Astrocyte of the spinal cord (primary cell): Measurements from ENCODE around the gene AKR1B15.

ENCODE experiments used
- DNase-seq: peaks from one replicate; pipeline ENCODE4 v3.0.0; 2011; ENCODE audit warnings: low read depth, low spot score
- H3K4me3 ChIP-seq: 2 replicates; pipeline ENCODE4 v1.5.1; 2011; ENCODE audit warnings: low read depth, mild to moderate bottlenecking, low read length, moderate library complexity
- in situ Hi-C: cut with HindIII; loops from 2 replicates; pipeline ENCODE4 v1.10.0; 2017; ENCODE audit warnings: low sequenced_read_pairs
- TF ChIP-seq, protein P1 (sequence below): IDR thresholded peaks from 2 replicates; pipeline ENCODE4 v1.5.1; 2012; ENCODE audit warnings: low read depth, mild to moderate bottlenecking, low read length, inconsistent platforms

The AKR1B15 gene

DNA sequence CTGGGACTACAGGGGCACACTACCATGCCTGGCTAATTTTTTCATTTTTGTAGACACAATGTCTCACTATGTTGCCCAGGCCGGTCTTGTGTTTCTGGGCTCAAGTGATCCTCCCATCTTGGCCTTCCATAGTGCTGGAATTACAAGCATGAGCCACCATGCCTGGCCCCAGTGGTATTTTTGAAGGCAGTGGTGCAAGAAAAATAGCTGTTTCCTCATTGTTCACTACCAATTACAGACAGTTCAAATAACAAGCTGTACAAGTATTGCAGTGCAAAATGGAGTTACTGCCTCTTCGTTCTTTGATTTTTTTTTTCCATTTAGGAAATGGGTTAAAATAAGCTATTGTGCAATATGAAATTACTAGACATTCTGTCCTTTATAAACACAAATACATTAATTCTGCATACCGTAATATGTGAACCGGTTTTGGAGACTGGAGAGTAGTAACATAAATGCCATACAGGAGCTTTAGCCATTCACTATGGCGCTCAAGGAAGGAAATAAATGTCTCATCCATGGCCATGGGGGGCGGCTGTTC lies 62.8 kb downstream of the AKR1B15 start:
- in situ Hi-C loops, result no loop called here
- TF ChIP-seq, protein P1, sequence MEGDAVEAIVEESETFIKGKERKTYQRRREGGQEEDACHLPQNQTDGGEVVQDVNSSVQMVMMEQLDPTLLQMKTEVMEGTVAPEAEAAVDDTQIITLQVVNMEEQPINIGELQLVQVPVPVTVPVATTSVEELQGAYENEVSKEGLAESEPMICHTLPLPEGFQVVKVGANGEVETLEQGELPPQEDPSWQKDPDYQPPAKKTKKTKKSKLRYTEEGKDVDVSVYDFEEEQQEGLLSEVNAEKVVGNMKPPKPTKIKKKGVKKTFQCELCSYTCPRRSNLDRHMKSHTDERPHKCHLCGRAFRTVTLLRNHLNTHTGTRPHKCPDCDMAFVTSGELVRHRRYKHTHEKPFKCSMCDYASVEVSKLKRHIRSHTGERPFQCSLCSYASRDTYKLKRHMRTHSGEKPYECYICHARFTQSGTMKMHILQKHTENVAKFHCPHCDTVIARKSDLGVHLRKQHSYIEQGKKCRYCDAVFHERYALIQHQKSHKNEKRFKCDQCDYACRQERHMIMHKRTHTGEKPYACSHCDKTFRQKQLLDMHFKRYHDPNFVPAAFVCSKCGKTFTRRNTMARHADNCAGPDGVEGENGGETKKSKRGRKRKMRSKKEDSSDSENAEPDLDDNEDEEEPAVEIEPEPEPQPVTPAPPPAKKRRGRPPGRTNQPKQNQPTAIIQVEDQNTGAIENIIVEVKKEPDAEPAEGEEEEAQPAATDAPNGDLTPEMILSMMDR, result no peak
- no peak for DNase-seq
- H3K4me3 ChIP-seq, result no peak overlapping the region

- in situ Hi-C loops, result no loop called here
- H3K4me3 ChIP-seq, result no peak overlapping the region
- DNase-seq, result no peak
- TF ChIP-seq, protein P1, result no peak
Measured at GRCh38 chr7:134612197-134612596, 63.3 kb downstream of the AKR1B15 start.

- TF ChIP-seq, protein P1, result no peak
- DNase-seq, result peak; percentile 99
- H3K4me3 ChIP-seq, result no peak overlapping the region
- in situ Hi-C loops, result no loop called here
Measured at GRCh38 chr7:134613623-134614347, 64.9 kb downstream of the AKR1B15 start.

GRCh38 chr7:134616611-134617010 lies 67.7 kb downstream of the AKR1B15 start:
- H3K4me3 ChIP-seq, result no peak overlapping the region
- no peak for DNase-seq
- in situ Hi-C loops, result no loop called here
- TF ChIP-seq, protein P1, result no peak

GRCh38 chr7:134618756-134619530 lies 70.0 kb downstream of the AKR1B15 start:
- TF ChIP-seq, protein P1, result no peak
- DNase-seq, result peak; percentile 78
- in situ Hi-C loops, result no loop called here
- no peak overlapping the region for H3K4me3 ChIP-seq

- TF ChIP-seq, protein P1, result no peak
- no peak overlapping the region for H3K4me3 ChIP-seq
- peak; percentile 95 for DNase-seq
- in situ Hi-C loops, result no loop called here
Measured at GRCh38 chr7:134619627-134620331, 70.9 kb downstream of the AKR1B15 start.
